Liver (tissue), 9 donors: ENCODE data around the gene MCTP2. TPM values are rescaled to one million over a fixed set of nuclear protein-coding genes. Genes with fewer than 3 reads are reported as not detected.

Experiments used
- DNase-seq: peaks from one replicate; pipeline ENCODE4 v3.0.0-alpha.2; 2017; ENCODE audit warnings: low spot score
- H3K27ac ChIP-seq, 2 donors: one replicate each; pipeline ENCODE4 v1.7.0; 2013; ENCODE audit warnings: inconsistent platforms in 2 of 2, low read length in 2 of 2, control low read depth in 1 of 2, low read depth in 1 of 2, mild to moderate bottlenecking in 1 of 2
- H3K27me3 ChIP-seq, 4 donors: one replicate each; pipeline versions ENCODE4 v1.6.1 to v1.7.0; 2013; ENCODE audit warnings: low read length in 3 of 4, inconsistent platforms in 1 of 4, mild to moderate bottlenecking in 1 of 4, moderate library complexity in 1 of 4; ENCODE audit not compliant: control insufficient read depth in 4 of 4, insufficient read depth in 4 of 4
- H3K36me3 ChIP-seq, 4 donors: one replicate each; pipeline versions ENCODE4 v1.6.1 to v1.7.0; 2013; ENCODE audit warnings: low read length in 3 of 4, mild to moderate bottlenecking in 3 of 4, low read depth in 1 of 4, moderate library complexity in 1 of 4; ENCODE audit not compliant: control insufficient read depth in 4 of 4, insufficient read depth in 3 of 4
- H3K4me1 ChIP-seq, 4 donors: one replicate each; pipeline versions ENCODE4 v1.6.1 to v1.7.0; 2013; ENCODE audit warnings: low read length in 3 of 4, mild to moderate bottlenecking in 3 of 4, moderate library complexity in 1 of 4; ENCODE audit not compliant: control insufficient read depth in 4 of 4, insufficient read depth in 4 of 4
- H3K4me3 ChIP-seq, 3 donors: one replicate each; pipeline versions ENCODE4 v1.6.1 to v1.7.0; 2013; ENCODE audit warnings: low read length in 3 of 3, control low read depth in 1 of 3, low read depth in 1 of 3, mild to moderate bottlenecking in 1 of 3
- H3K9ac ChIP-seq, 2 donors: one replicate each; pipeline ENCODE4 v1.7.0; 2013; ENCODE audit warnings: low read length in 2 of 2, mild to moderate bottlenecking in 2 of 2, moderate library complexity in 2 of 2, control low read depth in 1 of 2, low read depth in 1 of 2
- H3K9me3 ChIP-seq, 4 donors: one replicate each; pipeline versions ENCODE4 v1.6.1 to v1.7.0; 2013; ENCODE audit warnings: low read length in 3 of 4; ENCODE audit not compliant: control insufficient read depth in 4 of 4
- CTCF ChIP-seq: fragments of 150-350 bp; IDR thresholded peaks from 2 replicates; pipeline ENCODE4 v1.5.1; 2017; ENCODE audit warnings: improper control_type of control experiment, low read depth, low read length; ENCODE audit not compliant: missing input control
- EGR1 ChIP-seq, 2 donors: IDR thresholded peaks; 2 replicates each; pipeline ENCODE4 v1.6.1; 2016 to 2018; ENCODE audit warnings: antibody characterized with exemption in 2 of 2, low read depth in 2 of 2
- FOXA2 ChIP-seq: IDR thresholded peaks from 2 replicates; pipeline ENCODE4 v1.6.1; 2016; ENCODE audit warnings: antibody characterized with exemption
- GABPA ChIP-seq, 2 donors: IDR thresholded peaks in 1 of 2; conservative IDR thresholded peaks in 1 of 2; 2 replicates each; pipeline ENCODE4 v1.6.1; 2016; ENCODE audit warnings: antibody characterized with exemption in 2 of 2, mild to moderate bottlenecking in 1 of 2, moderate library complexity in 1 of 2
- HNF4G ChIP-seq: IDR thresholded peaks from 2 replicates; pipeline ENCODE4 v1.6.1; 2016; ENCODE audit warnings: antibody characterized with exemption
- JUND ChIP-seq, 2 donors: IDR thresholded peaks; 2 replicates each; pipeline ENCODE4 v1.6.1; 2016; ENCODE audit warnings: antibody characterized with exemption in 2 of 2
- MAX ChIP-seq: IDR thresholded peaks from 2 replicates; pipeline ENCODE4 v1.6.1; 2016; ENCODE audit warnings: antibody characterized with exemption
- NR2F2 ChIP-seq: IDR thresholded peaks from 2 replicates; pipeline ENCODE4 v1.6.1; 2016; ENCODE audit warnings: antibody characterized with exemption
- RAD21 ChIP-seq, 2 donors: IDR thresholded peaks; 2 replicates each; pipeline ENCODE4 v1.6.1; 2016; ENCODE audit warnings: antibody characterized with exemption in 2 of 2, mild to moderate bottlenecking in 2 of 2
- REST ChIP-seq: IDR thresholded peaks from 2 replicates; pipeline ENCODE4 v1.6.1; 2016; ENCODE audit warnings: antibody characterized with exemption, mild to moderate bottlenecking
- RXRA ChIP-seq, 2 donors: IDR thresholded peaks; 2 replicates each; pipeline ENCODE4 v1.6.1; 2017 to 2018; ENCODE audit warnings: antibody characterized with exemption in 2 of 2, mild to moderate bottlenecking in 1 of 2
- SP1 ChIP-seq: IDR thresholded peaks from 2 replicates; pipeline ENCODE4 v1.6.1; 2018; ENCODE audit warnings: antibody characterized with exemption, mild to moderate bottlenecking
- TAF1 ChIP-seq: conservative IDR thresholded peaks from 2 replicates; pipeline ENCODE4 v1.6.1; 2016; ENCODE audit warnings: antibody characterized with exemption, mild to moderate bottlenecking
- YY1 ChIP-seq: IDR thresholded peaks from 2 replicates; pipeline ENCODE4 v1.6.1; 2016; ENCODE audit warnings: antibody characterized with exemption, mild to moderate bottlenecking
- ZBTB33 ChIP-seq: IDR thresholded peaks from 2 replicates; pipeline ENCODE4 v1.6.1; 2016; ENCODE audit warnings: antibody characterized with exemption
- WGBS: extraction: QIAGEN DNeasy Blood & Tissue Kit; methylation state at CpG from one replicate; pipeline ENCODE4 v1.1.7; 2013; 5-methylcytosine and 5-hydroxymethylcytosine counted together
- polyA plus RNA-seq, 2 donors: library from polyadenylated mRNA; stranded (reverse) in 1 of 2; unstranded in 1 of 2; fragments of 200-250 nt in 1 of 2; fragments of >200 nt in 1 of 2; fragmentation: Nextera tagmentation in 1 of 2; extraction: Ambion mirVana in 1 of 2; gene quantifications; one replicate each; pipeline versions ENCODE4 v1.2.1 to v1.2.3, GENCODE V29; 2013 to 2015
- total RNA-seq, 2 donors: library from RNA; depleted of rRNA; stranded (reverse); fragments of >200 nt; gene quantifications; one replicate each; pipeline ENCODE4 v1.2.3, GENCODE V29; 2014
- donor health status: healthy.
- donor health status: healthy.
- donor health status: healthy.
- donor health status: healthy.
- donor health status: healthy.

Gene MCTP2
- total and polyA plus RNA-seq, 4 donors: 0.43 to 9.9 (median 3.5) TPM

- WGBS: 81% methylated on average over 5 of the region's 5 CpGs
- no peaks in the 10 kb centered on the region for H3K9me3 ChIP-seq
- no peak for DNase-seq
These were observed 85.8 kb downstream of the MCTP2 start for GRCh38 chr15:94317211-94317610.

GRCh38 chr15:94322141-94322540 lies 90.8 kb downstream of the MCTP2 start:
- Histone ChIP-seq H3K9me3 (no peaks in the 10 kb centered on the region), H3K36me3 (no peaks in the 10 kb centered on the region), H3K9ac (no peak overlapping the region), H3K27me3 (no peaks in the 10 kb centered on the region), H3K4me1 (no peaks in the 10 kb centered on the region), H3K27ac (no peak overlapping the region), H3K4me3 (no peak overlapping the region)
- 73% methylated on average over 2 of the region's 2 CpGs for WGBS
- DNase-seq: no peak
- TF ChIP-seq CTCF (no peak), GABPA (IDR thresholded peaks at IDR 0.05 in 1 of 2, conservative IDR thresholded peaks at IDR 0.05 in 1 of 2) (no peak), RAD21 (IDR thresholded peaks at IDR 0.05) (no peak), NR2F2 (no peak), JUND (IDR thresholded peaks at IDR 0.05) (no peak), ZBTB33 (no peak), TAF1 (no peak), SP1 (no peak), FOXA2 (no peak), MAX (no peak), RXRA (IDR thresholded peaks at IDR 0.05) (no peak), HNF4G (no peak)

More at GRCh38 chr15:94317211-94317610, 85.8 kb downstream of the MCTP2 start:
- Histone ChIP-seq H3K4me3 (no peak overlapping the region), H3K36me3 (no peaks in the 10 kb centered on the region), H3K9ac (no peak overlapping the region), H3K27ac (no peak overlapping the region), H3K27me3 (no peaks in the 10 kb centered on the region), H3K4me1 (no peaks in the 10 kb centered on the region)
- no peak for TF ChIP-seq RAD21 (IDR thresholded peaks at IDR 0.05)
- TF ChIP-seq HNF4G: no peak
- no peak for TF ChIP-seq CTCF
- no peak for TF ChIP-seq SP1
- no peak for TF ChIP-seq GABPA (IDR thresholded peaks at IDR 0.05 in 1 of 2, conservative IDR thresholded peaks at IDR 0.05 in 1 of 2)
- TF ChIP-seq EGR1 (IDR thresholded peaks at IDR 0.05; ENCODE audit: low read depth in 2 of 2): no peak
- TF ChIP-seq YY1: no peak
- no peak for TF ChIP-seq NR2F2
- no peak for TF ChIP-seq REST
- TF ChIP-seq MAX: no peak
